Subcutaneous abdominal adipose tissue (tissue), 5 donors: ENCODE data around the gene PCBP2.
A peak's percentile ranks its signal among the peaks of the same experiment; 100 is the strongest.
"Not testable (repeated sequence)": the region's sequence is repeated elsewhere in the genome, so short reads cannot be mapped to it uniquely, and the experiment has no call there.

Experiments used
- H3K27ac ChIP-seq: one replicate; pipeline ENCODE4 v1.7.0; 2013; ENCODE audit warnings: low read depth, mild to moderate bottlenecking, inconsistent platforms, low read length, moderate library complexity
- H3K27me3 ChIP-seq, 5 donors: one replicate each; pipeline ENCODE4 v1.7.0; 2013; ENCODE audit warnings: low read length in 5 of 5, inconsistent platforms in 1 of 5; ENCODE audit not compliant: control insufficient read depth in 5 of 5, insufficient read depth in 4 of 5
- H3K36me3 ChIP-seq, 5 donors: one replicate each; pipeline ENCODE4 v1.7.0; 2013; ENCODE audit warnings: low read length in 5 of 5; ENCODE audit not compliant: control insufficient read depth in 5 of 5, insufficient read depth in 5 of 5
- H3K4me1 ChIP-seq, 5 donors: one replicate each; pipeline ENCODE4 v1.7.0; 2013; ENCODE audit warnings: low read length in 5 of 5, mild to moderate bottlenecking in 3 of 5, moderate library complexity in 1 of 5; ENCODE audit not compliant: control insufficient read depth in 5 of 5, insufficient read depth in 5 of 5
- H3K4me3 ChIP-seq, 5 donors: one replicate each; pipeline ENCODE4 v1.7.0; 2013; ENCODE audit warnings: low read length in 5 of 5, low read depth in 1 of 5
- H3K9ac ChIP-seq, 5 donors: one replicate each; pipeline ENCODE4 v1.7.0; 2013; ENCODE audit warnings: low read length in 5 of 5, mild to moderate bottlenecking in 4 of 5, moderate library complexity in 3 of 5
- H3K9me3 ChIP-seq, 5 donors: one replicate each; pipeline ENCODE4 v1.7.0; 2013; ENCODE audit warnings: low read length in 5 of 5; ENCODE audit not compliant: control insufficient read depth in 5 of 5
- donor health status: healthy.
- donor health status: healthy.
- donor health status: healthy.
- donor health status: healthy.
- donor health status: healthy.

The PCBP2 gene

DNA sequence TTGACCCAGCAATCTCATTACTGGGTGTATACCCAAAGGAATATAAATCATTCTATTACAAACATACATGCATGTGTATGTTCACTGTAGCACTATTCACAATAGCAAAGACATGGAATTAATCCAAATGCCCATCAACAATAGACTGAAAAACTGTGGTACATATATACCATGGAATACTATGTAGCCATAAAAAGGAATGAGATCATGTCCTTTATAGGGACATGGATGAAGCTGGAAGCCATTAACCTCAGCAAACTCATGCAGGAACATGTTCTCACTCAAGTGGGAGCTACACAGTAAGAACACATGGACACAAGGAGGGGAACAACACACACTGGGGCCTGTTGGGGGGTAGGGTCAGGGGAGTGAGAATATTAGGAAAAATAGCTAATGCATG, 12.3 kb upstream of the PCBP2 start:
- not testable (repeated sequence) for H3K27me3 ChIP-seq, H3K36me3 ChIP-seq, H3K27ac ChIP-seq, H3K9ac ChIP-seq, H3K4me3 ChIP-seq, H3K9me3 ChIP-seq
- peaks cover 4 to 24% (median 20%) of the 10 kb centered on the region in 5 donors for H3K4me1 ChIP-seq

DNA sequence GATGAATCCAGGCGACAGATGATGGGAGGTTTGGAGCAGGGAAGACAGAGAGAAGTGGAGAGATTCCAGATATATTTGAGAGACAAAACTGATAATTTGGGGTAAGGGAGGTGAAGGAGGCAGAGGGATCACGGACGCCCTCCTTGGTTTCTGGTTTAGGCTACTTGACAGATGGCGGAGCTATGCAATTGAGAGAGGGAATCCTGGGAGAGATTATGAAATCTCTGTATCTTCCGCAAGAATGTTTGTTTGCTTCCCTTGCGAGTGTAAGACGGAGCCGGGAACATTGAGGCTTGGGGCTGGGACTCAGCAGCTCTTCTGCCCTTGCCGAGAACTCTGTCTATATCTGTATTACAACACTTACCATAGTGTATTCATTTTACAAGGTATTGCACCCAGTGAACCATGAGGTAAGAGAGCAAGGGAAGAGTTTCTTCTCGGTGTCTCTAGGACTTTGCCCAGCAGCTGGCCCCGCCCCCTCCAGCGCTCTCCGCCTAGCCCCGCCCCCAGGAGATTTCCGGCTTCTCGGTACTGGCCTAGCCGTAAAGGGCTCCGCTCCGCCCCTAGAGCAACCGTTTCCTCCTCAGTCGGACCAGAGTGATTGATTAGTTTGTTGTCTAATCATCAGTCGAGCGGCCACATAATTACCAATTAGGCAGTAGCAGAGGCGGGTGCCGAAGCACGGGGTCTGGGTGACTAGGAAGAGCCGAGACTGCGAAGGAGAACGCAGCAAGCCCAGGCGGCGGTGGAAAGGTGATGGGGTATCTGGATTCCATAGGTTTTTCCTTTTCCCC, 10.7 kb upstream of the PCBP2 start, which contains the start of gene PRR13:
Gene PRR13 (plus strand): TSS at position 695 of the 794 bp plus-strand sequence. CDS start 981 bp downstream, outside the sequence.
- Histone ChIP-seq H3K9me3 (no peaks in the 10 kb centered on the region), H3K4me3 (peak within 1 kb of the TSS; percentile 79 to 94 (median 89)), H3K4me1 (peaks cover 4 to 24% (median 21%) of the 10 kb centered on the region in 5 donors), H3K36me3 (peaks cover 5 to 23% (median 20%) of the 10 kb centered on the region in 5 donors), H3K27me3 (no peaks in the 10 kb centered on the region), H3K9ac (peak within 1 kb of the TSS; percentile 69 to 88 (median 84)), H3K27ac (peak within 1 kb of the TSS; percentile 94)

DNA sequence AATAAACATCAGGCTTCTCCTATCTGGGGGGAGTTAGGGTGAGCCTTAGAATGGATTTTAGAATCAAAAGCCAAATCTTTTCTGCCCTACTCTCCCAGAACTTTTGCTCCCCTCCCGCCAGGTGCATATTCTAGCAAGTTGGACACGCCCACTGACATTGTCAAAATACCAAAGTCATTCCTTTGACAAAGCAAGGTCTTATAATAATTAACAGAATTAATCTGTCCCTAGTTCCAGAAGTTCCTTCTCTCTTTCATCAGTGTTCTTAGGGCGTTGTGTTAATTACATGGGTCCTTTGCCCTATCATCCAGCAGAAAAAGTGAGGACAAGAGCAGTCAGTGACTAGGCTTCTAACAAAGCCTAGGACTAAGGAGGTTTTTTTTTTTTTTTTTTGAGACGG, 7.9 kb upstream of the PCBP2 start:
- H3K36me3 ChIP-seq = peaks cover 8 to 37% (median 29%) of the 10 kb centered on the region in 5 donors

DNA sequence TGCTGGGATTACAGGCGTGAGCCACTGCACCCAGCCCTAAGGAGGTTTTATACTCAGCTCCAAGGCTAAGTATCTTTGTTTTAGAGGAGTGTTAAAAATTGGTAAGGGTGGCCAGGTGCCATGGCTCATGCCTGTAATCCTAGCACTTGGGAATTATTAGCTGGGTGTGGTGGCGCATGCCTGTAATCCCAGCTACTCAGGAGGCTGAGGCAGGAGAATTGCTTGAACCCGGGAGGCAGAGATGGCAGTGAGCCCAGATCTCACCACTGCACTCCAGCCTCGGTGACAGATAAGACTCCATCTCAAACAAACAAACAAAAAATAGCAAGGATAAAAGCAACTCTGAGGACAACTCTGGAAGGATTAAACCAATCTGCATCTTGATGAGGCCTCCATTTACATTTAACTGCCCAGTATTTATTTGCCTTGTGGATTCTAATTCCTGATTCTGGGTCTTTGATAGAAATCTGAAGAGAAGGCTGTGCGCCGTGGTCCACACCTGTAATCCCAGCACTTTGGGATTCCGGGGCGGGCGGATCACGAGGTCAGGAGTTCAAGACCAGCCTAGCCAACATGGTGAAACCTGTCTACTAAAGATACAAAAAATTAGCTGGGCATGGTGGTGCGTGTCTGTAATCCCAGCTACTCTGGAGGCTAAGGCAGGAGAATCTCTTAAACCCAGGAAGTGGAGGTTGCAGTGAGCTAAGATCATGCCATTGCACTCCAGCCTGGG, 7.1 kb upstream of the PCBP2 start:
- not testable (repeated sequence) for H3K4me3 ChIP-seq, H3K9ac ChIP-seq, H3K9me3 ChIP-seq, H3K27ac ChIP-seq, H3K27me3 ChIP-seq
- Histone ChIP-seq H3K36me3 (peaks cover 8 to 37% (median 29%) of the 10 kb centered on the region in 5 donors), H3K4me1 (peaks cover 4 to 24% (median 21%) of the 10 kb centered on the region in 5 donors)

More for the DNA sequence above, 7.9 kb upstream of the PCBP2 start:
- no peak overlapping the region for H3K9ac ChIP-seq
- no peak overlapping the region for H3K4me3 ChIP-seq
- peaks cover 4 to 24% (median 21%) of the 10 kb centered on the region in 5 donors for H3K4me1 ChIP-seq
- no peaks in the 10 kb centered on the region for H3K9me3 ChIP-seq
- H3K27me3 ChIP-seq = no peaks in the 10 kb centered on the region
- no peak overlapping the region for H3K27ac ChIP-seq

DNA sequence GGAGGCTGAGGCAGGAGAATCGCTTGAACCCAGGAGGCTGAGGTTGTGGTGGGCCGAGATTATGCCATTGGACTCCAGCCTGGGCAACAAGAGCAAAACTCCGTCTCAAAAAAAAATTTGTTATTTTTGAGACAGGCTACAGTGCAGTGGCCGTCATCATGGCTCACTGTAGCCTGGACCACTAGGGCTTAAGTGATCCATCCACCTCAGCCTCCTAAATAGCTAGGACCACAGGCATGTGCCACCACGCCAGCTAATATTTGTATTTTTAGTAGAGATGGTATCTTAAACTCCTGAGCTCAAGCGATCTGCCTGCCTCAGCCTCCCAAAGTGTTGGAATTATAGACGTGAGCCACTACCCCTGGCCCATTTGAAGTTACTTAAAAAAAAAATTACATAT, 966 bp upstream of the PCBP2 start:
- Histone ChIP-seq H3K27ac (no peak overlapping the region), H3K27me3 (no peaks in the 10 kb centered on the region)

DNA sequence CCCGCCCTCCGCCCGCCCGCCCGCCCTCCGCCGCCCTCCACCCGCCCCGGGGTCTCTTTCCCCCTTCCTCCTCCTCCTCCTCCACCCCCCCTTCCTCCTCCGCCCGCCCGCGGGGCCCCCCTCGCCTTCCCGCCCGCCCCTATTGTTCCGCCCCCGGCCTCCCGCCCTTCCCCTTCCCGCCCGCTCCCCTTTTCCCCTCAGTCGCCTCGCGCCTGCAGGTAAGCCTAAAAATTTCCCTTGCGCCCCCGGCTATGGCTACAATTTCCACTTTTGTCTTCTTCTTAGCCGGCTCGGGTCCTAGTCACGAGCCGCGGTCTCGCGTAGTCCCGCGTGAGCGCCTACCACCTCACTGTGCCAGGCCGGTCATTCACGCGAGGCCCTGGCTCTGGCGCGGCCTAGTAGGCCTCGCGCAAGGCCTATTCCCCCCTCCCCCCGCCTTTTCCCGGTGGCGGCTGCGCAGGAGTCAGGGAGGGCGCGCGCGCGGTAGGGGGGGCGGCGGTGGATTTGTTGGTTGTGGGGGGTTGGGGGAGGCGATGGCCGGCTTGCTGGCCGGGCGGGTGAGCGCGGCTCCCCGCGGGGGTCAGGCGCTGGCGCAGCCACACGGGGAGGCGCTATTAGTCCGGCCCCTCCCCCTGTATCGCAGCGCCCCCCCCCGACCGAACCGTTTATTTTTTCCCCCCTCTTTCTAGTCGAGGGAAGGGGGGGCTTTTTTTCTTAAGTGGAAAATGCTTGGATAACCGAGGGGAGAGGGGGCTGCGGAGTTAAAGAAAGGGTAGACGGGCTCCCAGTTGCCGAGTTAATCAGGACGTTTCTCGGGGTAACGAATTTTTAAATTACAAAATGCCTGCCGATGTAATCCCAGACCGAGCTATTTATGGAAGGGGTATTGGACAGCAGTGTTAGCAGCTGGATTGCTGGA, 516 bp downstream of the PCBP2 start:
- Histone ChIP-seq H3K4me1 (peaks cover 10 to 25% (median 23%) of the 10 kb centered on the region in 5 donors), H3K27ac (peak overlapping the region; percentile 90), H3K36me3 (peaks cover 22 to 42% (median 38%) of the 10 kb centered on the region in 5 donors), H3K9me3 (no peaks in the 10 kb centered on the region), H3K4me3 (peak overlapping the region; percentile 84 to 92 (median 88)), H3K27me3 (no peaks in the 10 kb centered on the region), H3K9ac (peak overlapping the region; percentile 90 to 98 (median 95))

More for the DNA sequence above, 966 bp upstream of the PCBP2 start:
- H3K9ac ChIP-seq = no peak overlapping the region
- H3K4me3 ChIP-seq = no peak overlapping the region
- no peaks in the 10 kb centered on the region for H3K9me3 ChIP-seq
- H3K4me1 ChIP-seq = peaks cover 10 to 25% (median 23%) of the 10 kb centered on the region in 5 donors
- peaks cover 19 to 33% (median 28%) of the 10 kb centered on the region in 5 donors for H3K36me3 ChIP-seq

DNA sequence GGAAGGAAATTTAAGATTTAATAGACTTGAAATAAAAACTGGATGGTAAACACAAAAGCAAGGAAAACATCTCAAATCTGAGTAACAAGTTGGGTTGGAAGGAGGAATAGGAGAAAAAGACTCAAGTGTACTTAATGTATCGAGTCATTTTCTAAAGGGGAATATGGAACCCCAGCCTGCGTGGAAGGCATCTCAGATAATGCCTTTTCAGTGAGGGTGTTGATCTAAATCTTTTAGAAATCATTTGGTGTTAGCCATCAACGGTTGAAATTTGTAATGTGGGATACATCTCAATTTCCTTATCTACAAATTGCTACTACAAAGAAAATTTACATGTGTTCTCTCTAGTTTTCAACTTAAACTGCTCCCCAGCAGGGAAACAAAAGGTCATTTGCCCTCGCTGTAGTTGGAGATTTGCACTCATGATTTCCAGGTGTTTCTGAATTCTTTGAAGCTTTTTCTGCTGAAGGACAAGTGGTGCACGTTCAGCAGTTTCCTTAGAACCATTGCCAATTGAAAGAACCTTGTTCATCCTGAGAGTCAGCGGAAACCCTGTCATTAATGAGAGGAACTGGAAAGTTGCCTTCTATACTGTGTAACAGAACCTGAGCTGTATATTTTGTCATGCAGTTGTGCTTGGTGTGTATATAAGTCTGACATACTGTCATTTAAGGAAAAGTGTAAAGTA, 2.2 kb downstream of the PCBP2 start:
- H3K36me3 ChIP-seq = peaks cover 29 to 52% (median 49%) of the 10 kb centered on the region in 5 donors
- H3K9me3 ChIP-seq = no peaks in the 10 kb centered on the region
- H3K9ac ChIP-seq = peak overlapping the region in 3 of 5 donors; percentile 83 to 96 (median 91)
- peaks cover 10 to 25% (median 23%) of the 10 kb centered on the region in 5 donors for H3K4me1 ChIP-seq
- H3K27ac ChIP-seq = peak overlapping the region; percentile 90
- H3K27me3 ChIP-seq = no peaks in the 10 kb centered on the region
- peak overlapping the region in 1 of 5 donors; percentile 12 for H3K4me3 ChIP-seq

DNA sequence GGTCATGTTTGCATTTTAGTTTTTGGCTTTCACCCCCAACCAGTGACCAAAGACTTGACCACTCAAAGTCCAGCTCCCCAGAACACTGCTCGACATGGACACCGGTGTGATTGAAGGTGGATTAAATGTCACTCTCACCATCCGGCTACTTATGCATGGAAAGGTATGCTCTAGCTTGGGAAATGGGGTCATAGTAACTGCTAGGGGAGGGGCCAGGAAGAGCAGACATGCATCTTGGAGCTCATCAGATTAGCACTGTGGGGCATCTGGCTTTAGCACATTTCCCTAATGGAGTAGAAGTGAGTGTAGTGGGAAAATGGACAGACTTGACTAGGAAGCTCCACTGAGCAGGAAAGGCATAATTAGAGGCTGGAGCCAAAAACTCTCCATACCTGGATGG, 2.8 kb downstream of the PCBP2 start:
- Histone ChIP-seq H3K9ac (no peak overlapping the region), H3K4me3 (no peak overlapping the region), H3K9me3 (no peaks in the 10 kb centered on the region), H3K4me1 (peaks cover 10 to 25% (median 23%) of the 10 kb centered on the region in 5 donors), H3K36me3 (peaks cover 29 to 58% (median 55%) of the 10 kb centered on the region in 5 donors), H3K27me3 (no peaks in the 10 kb centered on the region), H3K27ac (no peak overlapping the region)
